HCT116 (cell line): ENCODE measurements around the gene GPR107. TPM values are rescaled to one million over a fixed set of nuclear protein-coding genes. Genes with fewer than 3 reads are reported as not detected.

Experiments used
- ATAC-seq: fragments of 200-7000 bp; cut with Tn5 transposase; 2 replicates; pipeline ENCODE4 v1.9.1; 2020; ENCODE audit warnings: mild to moderate bottlenecking, moderate library complexity
- BruUV-seq: library from RNA; stranded (reverse); fragments of 400-500 nt; replicated peaks from 2 replicates; lab custom pipeline; 2021; lab: Mats Ljungman, UMichigan
- CTCF ChIA-PET: fragments of 300-600 bp; sonication (Branson Sonifier 250); formaldehyde crosslinking; loops from one replicate; lab custom pipeline; 2021; ENCODE audit warnings: antibody characterized with exemption; lab: Charles Lee
- POLR2A ChIA-PET: fragments of 300-600, 350-600 bp; sonication (Branson Sonifier 250); formaldehyde crosslinking; loops from one replicate; lab custom pipeline; 2021; ENCODE audit warnings: antibody characterized with exemption; lab: Charles Lee
- RAD21 ChIA-PET, 2 experiments: fragments of 300-600 bp; sonication (Branson Sonifier 250); formaldehyde crosslinking; loops; one replicate each; lab custom pipeline; 2023; ENCODE audit warnings: low total read pairs in 2 of 2; ENCODE audit not compliant: uncharacterized antibody in 2 of 2, unreplicated experiment in 2 of 2, low non-redundant PET in 1 of 2; lab: Charles Lee
- DNase-seq: peaks from one replicate; pipeline ENCODE4 v3.0.0-alpha.2; 2010; ENCODE audit warnings: low read depth, low spot score
- H2AFZ ChIP-seq: fragments of 200-600 bp; shearing (Covaris generic), sonication (generic); 2 replicates; pipeline ENCODE4 v1.6.1; 2017; ENCODE audit warnings: low read depth, mixed run types, mixed read lengths, antibody characterized with exemption, low read length; ENCODE audit not compliant: poor library complexity, severe bottlenecking
- H3K27ac ChIP-seq: 2 replicates; pipeline ENCODE4 v1.5.1; 2012; ENCODE audit warnings: low read depth, low read length
- H3K27me3 ChIP-seq: fragments of 200-600 bp; sonication (generic); 2 replicates; pipeline ENCODE4 v1.6.1; 2016; ENCODE audit warnings: mixed run types, low read length, mixed read lengths; ENCODE audit not compliant: insufficient read depth
- H3K36me3 ChIP-seq, 2 experiments: fragments of 200-500 bp in 1 of 2; fragments of 200-600 bp in 1 of 2; sonication (Bioruptor generic) in 1 of 2; sonication (generic) in 1 of 2; 2 replicates each; pipeline versions ENCODE4 v1.5.1 to v1.6.1; 2014 to 2016; ENCODE audit warnings: low read length in 2 of 2, inconsistent platforms in 1 of 2, mixed read lengths in 1 of 2, mixed run types in 1 of 2; ENCODE audit not compliant: insufficient read depth in 2 of 2, control insufficient read depth in 1 of 2
- H3K4me1 ChIP-seq, 2 experiments: fragments of 200-600 bp in 1 of 2; sonication (generic) in 1 of 2; 2 replicates each; pipeline versions ENCODE4 v1.5.1 to v1.6.1; 2012 to 2017; ENCODE audit warnings: low read length in 2 of 2, inconsistent platforms in 1 of 2, mild to moderate bottlenecking in 1 of 2, mixed read lengths in 1 of 2, mixed run types in 1 of 2, moderate library complexity in 1 of 2; ENCODE audit not compliant: insufficient read depth in 2 of 2, control insufficient read depth in 1 of 2
- H3K4me2 ChIP-seq: fragments of 200-600 bp; sonication (generic); 2 replicates; pipeline ENCODE4 v1.6.1; 2017; ENCODE audit warnings: mixed run types, low read length, mixed read lengths
- H3K4me3 ChIP-seq, 2 experiments: fragments of 200-600 bp in 1 of 2; sonication (generic) in 1 of 2; replicated peaks in 1 of 2; 2 replicates each; pipeline ENCODE4 v1.5.1; 2011 to 2016; ENCODE audit warnings: low read length in 2 of 2, control low read depth in 1 of 2, low read depth in 1 of 2, mild to moderate bottlenecking in 1 of 2, mixed read lengths in 1 of 2, mixed run types in 1 of 2
- H3K79me2 ChIP-seq: fragments of 200-600 bp; sonication (generic); 2 replicates; pipeline ENCODE4 v1.6.1; 2017; ENCODE audit warnings: mild to moderate bottlenecking, mixed run types, low read length, moderate library complexity, mixed read lengths; ENCODE audit not compliant: insufficient read depth
- H3K9ac ChIP-seq: fragments of 200-600 bp; sonication (generic); 2 replicates; pipeline ENCODE4 v1.6.1; 2016; ENCODE audit warnings: low read length, mixed read lengths
- H3K9me2 ChIP-seq: fragments of 200-600 bp; sonication (generic), shearing (Covaris generic); 2 replicates; pipeline ENCODE4 v1.6.1; 2017; ENCODE audit warnings: mixed run types, mild to moderate bottlenecking, moderate library complexity; ENCODE audit not compliant: insufficient read depth
- H3K9me3 ChIP-seq, 2 experiments: fragments of 200-500 bp in 1 of 2; fragments of 200-600 bp in 1 of 2; sonication (Bioruptor generic) in 1 of 2; sonication (generic) in 1 of 2; 2 replicates each; pipeline ENCODE4 v1.6.1; 2014 to 2017; ENCODE audit warnings: low read length in 2 of 2, mixed read lengths in 2 of 2, inconsistent platforms in 1 of 2, low read depth in 1 of 2, mild to moderate bottlenecking in 1 of 2, mixed run types in 1 of 2, moderate library complexity in 1 of 2; ENCODE audit not compliant: control insufficient read depth in 1 of 2, insufficient read depth in 1 of 2
- H4K20me1 ChIP-seq: fragments of 200-600 bp; sonication (generic), shearing (Covaris generic); 2 replicates; pipeline ENCODE4 v1.6.1; 2017; ENCODE audit warnings: mixed run types, mild to moderate bottlenecking, moderate library complexity; ENCODE audit not compliant: insufficient read depth
- EZH2 ChIP-seq: fragments of 200-600 bp; sonication (generic); IDR thresholded peaks from 2 replicates; pipeline ENCODE4 v1.6.1; 2017; ENCODE audit warnings: antibody characterized with exemption, mixed run types
- FOSL1 ChIP-seq: IDR thresholded peaks from 2 replicates; pipeline ENCODE4 v1.6.1; 2012; ENCODE audit warnings: low read depth
- JUND ChIP-seq: IDR thresholded peaks from 2 replicates; pipeline ENCODE4 v1.6.1; 2012
- POLR2AphosphoS5 ChIP-seq: IDR thresholded peaks from 2 replicates; pipeline ENCODE4 v1.6.1; 2011; ENCODE audit warnings: mild to moderate bottlenecking, low read depth, low read length, moderate library complexity
- SP1 ChIP-seq: IDR thresholded peaks from 2 replicates; pipeline ENCODE4 v1.6.1; 2012; ENCODE audit warnings: low read depth
- ZNF274 ChIP-seq: fragments of 200-500 bp; sonication (Bioruptor generic); IDR thresholded peaks from 2 replicates; pipeline ENCODE4 v1.6.1; 2014; ENCODE audit warnings: mild to moderate bottlenecking, low read depth, low read length, inconsistent platforms
- intact Hi-C: fragments of 100-400 bp; cut with micrococcal nuclease; formaldehyde crosslinking; loops from 2 replicates; pipeline ENCODE4 v1.10.0; 2022
- total RNA-seq: library from RNA; stranded (reverse); gene quantifications from one replicate; pipeline ENCODE4 v1.2.1, GENCODE V29; 2021; ENCODE audit not compliant: unreplicated experiment
- TF ChIP-seq, protein P1 (sequence below): IDR thresholded peaks from 2 replicates; pipeline ENCODE4 v1.6.1; 2012; ENCODE audit warnings: low read depth
- TF ChIP-seq, protein P2 (sequence below): IDR thresholded peaks from 2 replicates; pipeline ENCODE4 v1.6.1; 2012
- TF ChIP-seq, protein P3 (sequence below), 3 experiments: fragments of 200-600 bp in 1 of 3; sonication (generic) in 1 of 3; IDR thresholded peaks in 2 of 3; conservative IDR thresholded peaks in 1 of 3; 2 replicates each; pipeline ENCODE4 v1.5.1; 2012 to 2017; ENCODE audit warnings: low read depth in 2 of 3, low read length in 2 of 3, antibody characterized with exemption in 1 of 3, borderline replicate concordance in 1 of 3, control low read depth in 1 of 3, mild to moderate bottlenecking in 1 of 3, mixed read lengths in 1 of 3, mixed run types in 1 of 3, moderate library complexity in 1 of 3; ENCODE audit not compliant: insufficient read depth in 1 of 3
- TF ChIP-seq, protein P4 (sequence below): IDR thresholded peaks from 2 replicates; pipeline ENCODE4 v1.6.1; 2012

The GPR107 gene
- total RNA-seq, 1 experiment from 2014 or later, result 32.5 TPM

DNA sequence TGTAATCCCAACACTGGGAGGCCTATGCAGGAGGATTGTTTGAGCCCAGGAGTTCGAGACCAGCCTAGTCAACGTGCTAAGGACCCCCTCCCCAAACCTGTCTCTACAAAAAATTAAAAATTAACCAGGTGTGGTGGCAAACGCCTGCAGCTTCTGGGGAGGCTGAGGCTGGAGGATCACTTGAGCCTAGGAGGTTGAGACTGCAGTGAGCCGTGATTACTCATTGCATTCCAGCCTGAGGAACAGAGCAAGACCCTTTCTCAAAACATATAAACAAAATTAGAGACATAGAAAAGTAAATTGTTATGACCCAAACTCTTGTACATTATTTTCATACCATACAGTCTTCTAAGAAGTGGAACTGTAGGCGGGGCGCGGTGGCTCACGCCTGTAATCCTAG lies 1.1 kb downstream of the GPR107 start (continued):
- TF ChIP-seq, protein P1, sequence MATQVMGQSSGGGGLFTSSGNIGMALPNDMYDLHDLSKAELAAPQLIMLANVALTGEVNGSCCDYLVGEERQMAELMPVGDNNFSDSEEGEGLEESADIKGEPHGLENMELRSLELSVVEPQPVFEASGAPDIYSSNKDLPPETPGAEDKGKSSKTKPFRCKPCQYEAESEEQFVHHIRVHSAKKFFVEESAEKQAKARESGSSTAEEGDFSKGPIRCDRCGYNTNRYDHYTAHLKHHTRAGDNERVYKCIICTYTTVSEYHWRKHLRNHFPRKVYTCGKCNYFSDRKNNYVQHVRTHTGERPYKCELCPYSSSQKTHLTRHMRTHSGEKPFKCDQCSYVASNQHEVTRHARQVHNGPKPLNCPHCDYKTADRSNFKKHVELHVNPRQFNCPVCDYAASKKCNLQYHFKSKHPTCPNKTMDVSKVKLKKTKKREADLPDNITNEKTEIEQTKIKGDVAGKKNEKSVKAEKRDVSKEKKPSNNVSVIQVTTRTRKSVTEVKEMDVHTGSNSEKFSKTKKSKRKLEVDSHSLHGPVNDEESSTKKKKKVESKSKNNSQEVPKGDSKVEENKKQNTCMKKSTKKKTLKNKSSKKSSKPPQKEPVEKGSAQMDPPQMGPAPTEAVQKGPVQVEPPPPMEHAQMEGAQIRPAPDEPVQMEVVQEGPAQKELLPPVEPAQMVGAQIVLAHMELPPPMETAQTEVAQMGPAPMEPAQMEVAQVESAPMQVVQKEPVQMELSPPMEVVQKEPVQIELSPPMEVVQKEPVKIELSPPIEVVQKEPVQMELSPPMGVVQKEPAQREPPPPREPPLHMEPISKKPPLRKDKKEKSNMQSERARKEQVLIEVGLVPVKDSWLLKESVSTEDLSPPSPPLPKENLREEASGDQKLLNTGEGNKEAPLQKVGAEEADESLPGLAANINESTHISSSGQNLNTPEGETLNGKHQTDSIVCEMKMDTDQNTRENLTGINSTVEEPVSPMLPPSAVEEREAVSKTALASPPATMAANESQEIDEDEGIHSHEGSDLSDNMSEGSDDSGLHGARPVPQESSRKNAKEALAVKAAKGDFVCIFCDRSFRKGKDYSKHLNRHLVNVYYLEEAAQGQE, result no peak
- no peak for TF ChIP-seq ZNF274

DNA sequence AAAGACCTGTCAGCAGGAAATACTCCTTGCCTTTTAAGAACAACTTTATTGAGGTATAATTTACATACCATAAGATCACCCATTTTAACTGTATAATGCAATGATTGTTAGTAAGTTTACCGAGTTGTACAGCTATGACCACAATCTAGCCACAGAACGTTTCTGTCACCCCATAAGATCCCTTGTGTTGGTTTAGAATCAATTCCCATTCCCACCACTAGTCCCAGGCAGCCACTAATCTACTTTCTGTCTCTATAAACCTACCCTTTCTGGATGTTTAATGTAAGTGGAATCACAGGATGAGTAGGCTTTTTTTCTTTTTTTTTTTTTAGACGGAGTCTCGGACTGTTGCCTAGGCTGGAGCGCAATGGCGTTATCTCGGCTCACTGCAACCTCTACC lies 4.4 kb downstream of the GPR107 start:
- ChIA-PET RAD21 (no interaction called here), POLR2A (interaction anchor here (1.2 kb wide), 1 partner anchor 12 kb away, joined by 3 read pairs; no protein-coding TSS in a partner anchor), CTCF (no interaction called here)
- BruUV-seq, result no TSS peak
- Histone ChIP-seq H3K4me3 (no peak overlapping the region), H3K9ac (no peak overlapping the region), H3K9me3 (no peaks in the 10 kb centered on the region), H3K79me2 (peaks cover 55% of the 10 kb centered on the region), H3K27me3 (no peaks in the 10 kb centered on the region), H3K9me2 (no peaks in the 10 kb centered on the region), H3K27ac (no peak overlapping the region), H3K4me2 (no peak overlapping the region), H2AFZ (no peak overlapping the region), H3K36me3 (no peaks in the 10 kb centered on the region), H4K20me1 (no peaks in the 10 kb centered on the region), H3K4me1 (peaks cover 5 to 9% of the 10 kb centered on the region in 2 experiments; a peak in 3 of 4 replicates)
- ATAC-seq (peak; percentile 33; the same call in 1 of the 2 replicates), DNase-seq (no peak)
- intact Hi-C loops, result no loop called here
- TF ChIP-seq, protein P2, sequence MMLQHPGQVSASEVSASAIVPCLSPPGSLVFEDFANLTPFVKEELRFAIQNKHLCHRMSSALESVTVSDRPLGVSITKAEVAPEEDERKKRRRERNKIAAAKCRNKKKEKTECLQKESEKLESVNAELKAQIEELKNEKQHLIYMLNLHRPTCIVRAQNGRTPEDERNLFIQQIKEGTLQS, result no peak
- TF ChIP-seq ZNF274 (no peak), SP1 (no peak), JUND (no peak), EZH2 (no peak), POLR2AphosphoS5 (no peak), FOSL1 (no peak)
- TF ChIP-seq, protein P3, sequence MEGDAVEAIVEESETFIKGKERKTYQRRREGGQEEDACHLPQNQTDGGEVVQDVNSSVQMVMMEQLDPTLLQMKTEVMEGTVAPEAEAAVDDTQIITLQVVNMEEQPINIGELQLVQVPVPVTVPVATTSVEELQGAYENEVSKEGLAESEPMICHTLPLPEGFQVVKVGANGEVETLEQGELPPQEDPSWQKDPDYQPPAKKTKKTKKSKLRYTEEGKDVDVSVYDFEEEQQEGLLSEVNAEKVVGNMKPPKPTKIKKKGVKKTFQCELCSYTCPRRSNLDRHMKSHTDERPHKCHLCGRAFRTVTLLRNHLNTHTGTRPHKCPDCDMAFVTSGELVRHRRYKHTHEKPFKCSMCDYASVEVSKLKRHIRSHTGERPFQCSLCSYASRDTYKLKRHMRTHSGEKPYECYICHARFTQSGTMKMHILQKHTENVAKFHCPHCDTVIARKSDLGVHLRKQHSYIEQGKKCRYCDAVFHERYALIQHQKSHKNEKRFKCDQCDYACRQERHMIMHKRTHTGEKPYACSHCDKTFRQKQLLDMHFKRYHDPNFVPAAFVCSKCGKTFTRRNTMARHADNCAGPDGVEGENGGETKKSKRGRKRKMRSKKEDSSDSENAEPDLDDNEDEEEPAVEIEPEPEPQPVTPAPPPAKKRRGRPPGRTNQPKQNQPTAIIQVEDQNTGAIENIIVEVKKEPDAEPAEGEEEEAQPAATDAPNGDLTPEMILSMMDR (IDR thresholded peaks at IDR 0.05 in 2 of 3, conservative IDR thresholded peaks at IDR 0.05 in 1 of 3; ENCODE audit: borderline replicate concordance in 1 of 3, insufficient read depth in 1 of 3, low read depth in 2 of 3, low read length in 2 of 3), result peak in 2 of 3 experiments; percentile 43 to 52; a peak in 4 of 6 replicates
- TF ChIP-seq, protein P4, sequence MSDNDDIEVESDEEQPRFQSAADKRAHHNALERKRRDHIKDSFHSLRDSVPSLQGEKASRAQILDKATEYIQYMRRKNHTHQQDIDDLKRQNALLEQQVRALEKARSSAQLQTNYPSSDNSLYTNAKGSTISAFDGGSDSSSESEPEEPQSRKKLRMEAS, result no peak
